IMR-90 (cell line): ENCODE results near the gene P4HA1. TPM values are rescaled to one million over a fixed set of nuclear protein-coding genes. Genes with fewer than 3 reads are reported as not detected.

Experiments
- ATAC-seq: fragments of 200-7000 bp; cut with Tn5 transposase; 2 replicates; pipeline ENCODE4 v1.9.1; 2020; ENCODE audit warnings: low read depth, mild to moderate bottlenecking, moderate library complexity
- BruUV-seq: library from RNA; stranded (reverse); fragments of 400-500 nt; replicated peaks from 2 replicates; lab custom pipeline; 2021; lab: Mats Ljungman, UMichigan
- CTCF ChIA-PET: fragments of 300-600 bp; formaldehyde crosslinking; extraction: SDS; loops from one replicate; lab custom pipeline; 2021; ENCODE audit warnings: antibody characterized with exemption; lab: Yijun Ruan, JAX
- POLR2A ChIA-PET: fragments of 300-600 bp; sonication (Branson Sonifier 250); formaldehyde crosslinking; loops from one replicate; lab custom pipeline; 2022; ENCODE audit warnings: antibody characterized with exemption; ENCODE audit not compliant: unreplicated experiment; lab: Charles Lee
- DNase-seq: peaks from one replicate; pipeline ENCODE4 v3.0.0; 2013
- H2AFZ ChIP-seq: replicated peaks from 2 replicates; pipeline ENCODE3; 2013; ENCODE audit warnings: low read length, mild to moderate bottlenecking; ENCODE audit not compliant: poor library complexity
- H2AK5ac ChIP-seq: 2 replicates; pipeline ENCODE4 v1.6.1; 2013; ENCODE audit warnings: low read depth, low read length, inconsistent platforms
- H2AK9ac ChIP-seq: replicated peaks from 2 replicates; pipeline ENCODE3; 2013; ENCODE audit warnings: mild to moderate bottlenecking, low read depth, low read length, moderate library complexity; ENCODE audit not compliant: poor library complexity
- H2BK120ac ChIP-seq: 2 replicates; pipeline ENCODE4 v1.6.1; 2013; ENCODE audit warnings: low read depth, low read length, inconsistent platforms
- H2BK15ac ChIP-seq: 3 replicates; pipeline ENCODE4 v1.6.1; 2013; ENCODE audit warnings: low read depth, low read length, inconsistent platforms
- H2BK20ac ChIP-seq: 2 replicates; pipeline ENCODE4 v1.6.1; 2013; ENCODE audit warnings: low read depth, mild to moderate bottlenecking, inconsistent platforms, low read length, moderate library complexity
- H2BK5ac ChIP-seq: 2 replicates; pipeline ENCODE4 v1.6.1; 2013; ENCODE audit warnings: mild to moderate bottlenecking, low read depth, low read length, inconsistent platforms; ENCODE audit not compliant: poor library complexity, severe bottlenecking
- H3K14ac ChIP-seq: replicated peaks from 2 replicates; pipeline ENCODE4 v1.6.1; 2013; ENCODE audit warnings: low read depth, low read length, inconsistent platforms
- H3K18ac ChIP-seq: 2 replicates; pipeline ENCODE4 v1.6.1; 2013; ENCODE audit warnings: low read depth, low read length, control low read depth
- H3K23ac ChIP-seq: 2 replicates; pipeline ENCODE4 v1.6.1; 2013; ENCODE audit warnings: low read depth, low read length, inconsistent platforms
- H3K27ac ChIP-seq: 2 replicates; pipeline ENCODE4 v1.5.1; 2013; ENCODE audit warnings: mild to moderate bottlenecking, control low read depth, low read length; ENCODE audit not compliant: insufficient read depth
- H3K27me3 ChIP-seq: 2 replicates; pipeline ENCODE4 v1.6.1; 2013; ENCODE audit warnings: low read length; ENCODE audit not compliant: control insufficient read depth, insufficient read depth
- H3K36me3 ChIP-seq: 2 replicates; pipeline ENCODE4 v1.6.1; 2013; ENCODE audit warnings: low read length, mixed read lengths; ENCODE audit not compliant: control insufficient read depth, insufficient read depth
- H3K4ac ChIP-seq: 2 replicates; pipeline ENCODE4 v1.6.1; 2013; ENCODE audit warnings: low read depth, low read length, inconsistent platforms
- H3K4me1 ChIP-seq: 2 replicates; pipeline ENCODE4 v1.6.1; 2013; ENCODE audit warnings: low read length, mixed read lengths; ENCODE audit not compliant: control insufficient read depth, insufficient read depth
- H3K4me2 ChIP-seq: 2 replicates; pipeline ENCODE4 v1.6.1; 2013; ENCODE audit warnings: low read depth, mild to moderate bottlenecking, control low read depth, low read length, moderate library complexity
- H3K4me3 ChIP-seq: 2 replicates; pipeline ENCODE4 v1.5.1; 2013; ENCODE audit warnings: low read depth, mild to moderate bottlenecking, control low read depth, low read length, moderate library complexity; ENCODE audit not compliant: insufficient read depth
- H3K56ac ChIP-seq: 2 replicates; pipeline ENCODE4 v1.6.1; 2013; ENCODE audit warnings: low read length, inconsistent platforms; ENCODE audit not compliant: insufficient read depth; ENCODE audit errors: extremely low read depth
- H3K79me1 ChIP-seq, 2 experiments: 2 replicates each; pipeline ENCODE4 v1.6.1; 2013; ENCODE audit warnings: low read length in 2 of 2, inconsistent platforms in 1 of 2, low read depth in 1 of 2
- H3K9ac ChIP-seq: 2 replicates; pipeline ENCODE4 v1.6.1; 2013; ENCODE audit warnings: low read depth, low read length, control low read depth
- H3K9me1 ChIP-seq: 2 replicates; pipeline ENCODE4 v1.6.1; 2013; ENCODE audit warnings: low read length, inconsistent platforms; ENCODE audit not compliant: insufficient read depth
- H3K9me3 ChIP-seq: 2 replicates; pipeline ENCODE4 v1.6.1; 2013; ENCODE audit warnings: low read length; ENCODE audit not compliant: control insufficient read depth, insufficient read depth
- H4K20me1 ChIP-seq: 2 replicates; pipeline ENCODE4 v1.6.1; 2013; ENCODE audit warnings: low read length, inconsistent platforms; ENCODE audit not compliant: insufficient read depth
- H4K5ac ChIP-seq: 2 replicates; pipeline ENCODE4 v1.6.1; 2013; ENCODE audit warnings: mild to moderate bottlenecking, low read depth, low read length, control low read depth
- H4K8ac ChIP-seq, 2 experiments: 2 replicates each; pipeline ENCODE4 v1.6.1; 2013; ENCODE audit warnings: low read depth in 2 of 2, low read length in 2 of 2, control low read depth in 1 of 2, inconsistent platforms in 1 of 2
- H4K91ac ChIP-seq: 2 replicates; pipeline ENCODE4 v1.6.1; 2013; ENCODE audit warnings: low read depth, low read length, inconsistent platforms; ENCODE audit not compliant: insufficient read depth
- FOS ChIP-seq: fragments of 150-350 bp; IDR thresholded peaks from 2 replicates; pipeline ENCODE4 v1.6.1; 2016; ENCODE audit warnings: low read depth, low read length
- WGBS, 2 experiments: methylation state at CpG; one replicate each; pipeline versions ENCODE4 v1.1.5 to v1.1.7; 2013; ENCODE audit warnings: missing lambda C conversion rate in 2 of 2; ENCODE audit not compliant: insufficient read length in 1 of 2; ENCODE audit errors: extremely low coverage in 2 of 2; 5-methylcytosine and 5-hydroxymethylcytosine counted together
- dilution Hi-C: fragments of 300-500 bp; cut with HindIII; formaldehyde crosslinking; loops from one replicate; pipeline ENCODE4 v1.14.3; 2018; ENCODE audit warnings: low sequenced_read_pairs; ENCODE audit not compliant: unreplicated experiment
- in situ Hi-C: fragments of 300-500 bp; cut with MboI; formaldehyde crosslinking; loops from 3 replicates; pipeline ENCODE4 v1.14.3; 2019; ENCODE audit warnings: low sequenced_read_pairs, inconsistent platforms, mixed read lengths
- intact Hi-C: fragments of 100-400 bp; cut with micrococcal nuclease; formaldehyde crosslinking; loops from 2 replicates; pipeline ENCODE4 v1.10.0; 2022
- polyA plus RNA-seq, 3 experiments: library from polyadenylated mRNA; depleted of rRNA; stranded (reverse); fragments of >200 nt; gene quantifications; 2 replicates each; pipeline ENCODE4 v1.2.3, GENCODE V29; 2012; ENCODE audit warnings: low replicate concordance in 1 of 3
- total RNA-seq: library from RNA; depleted of rRNA; stranded (reverse); fragments of >200 nt; gene quantifications from 2 replicates; pipeline ENCODE4 v1.2.3, GENCODE V29; 2012

Gene P4HA1
- total and polyA plus RNA-seq, 2 of the 4 experiments (the other 2 are of a cell fraction) = 178 to 241 TPM

- Histone ChIP-seq H3K79me1 (peaks cover 0 to 28% of the 10 kb centered on the region in 2 experiments; a peak in 2 of 4 replicates), H4K20me1 (peaks cover 52% of the 10 kb centered on the region), H2BK5ac (no peak overlapping the region), H2BK120ac (no peak overlapping the region), H2BK20ac (no peak overlapping the region), H3K27ac (no peak overlapping the region), H3K27me3 (no peaks in the 10 kb centered on the region), H2AK5ac (no peak overlapping the region), H3K4me3 (no peak overlapping the region), H3K9me3 (no peaks in the 10 kb centered on the region), H2AFZ (no peak overlapping the region), H3K56ac (no peak overlapping the region), H2BK15ac (no peak overlapping the region), H3K9ac (no peak overlapping the region), H2AK9ac (no peak overlapping the region), H4K5ac (no peak overlapping the region), H3K18ac (no peak overlapping the region), H3K23ac (no peak overlapping the region), H4K8ac (no peak overlapping the region), H3K4ac (no peak overlapping the region), H3K4me1 (peaks cover 12% of the 10 kb centered on the region), H3K4me2 (no peak overlapping the region), H3K36me3 (peaks cover 3% of the 10 kb centered on the region), H3K9me1 (no peaks in the 10 kb centered on the region; the same call in 1 of the 2 replicates), H4K91ac (no peak overlapping the region), H3K14ac (no peak overlapping the region)
- intact Hi-C loops (no loop called here), in situ Hi-C loops (no loop called here), dilution Hi-C loops (no loop called here)
- BruUV-seq = no TSS peak
- ChIA-PET POLR2A (interaction anchor here (0.6 kb wide), 2 partner anchors 29 to 83 kb away, joined by 4 to 5 read pairs; no protein-coding TSS in a partner anchor), CTCF (no interaction called here)
- WGBS, 2 experiments = no CpG with 5 or more reads among the region's 3 CpGs
- DNase-seq (no peak), ATAC-seq (no peak)
- TF ChIP-seq FOS = no peak
Observed at GRCh38 chr10:73092830-73093229, 3.8 kb downstream of the P4HA1 start.
